GM23338 (cell line): ENCODE measurements around the gene FRYL.

ENCODE experiments used
- CTCF ChIP-seq, 2 experiments: fragments of 200-600 bp in 1 of 2; sonication (generic) in 1 of 2; conservative IDR thresholded peaks; 2 replicates each; pipeline versions ENCODE4 v1.5.1 to v1.6.1; 2016 to 2017; ENCODE audit warnings: antibody characterized with exemption in 2 of 2, low read depth in 2 of 2, mild to moderate bottlenecking in 2 of 2, moderate library complexity in 1 of 2
- EZH2 ChIP-seq: fragments of 200-600 bp; sonication (generic); IDR thresholded peaks from one replicate; pipeline ENCODE4 v1.8.0; 2017; ENCODE audit warnings: antibody characterized with exemption, mild to moderate bottlenecking, low read depth; ENCODE audit not compliant: unreplicated experiment
- POLR2AphosphoS5 ChIP-seq: IDR thresholded peaks from 2 replicates; pipeline ENCODE4 v1.6.1; 2016; ENCODE audit warnings: antibody characterized with exemption, low read depth
- TF ChIP-seq, protein P1 (sequence below): IDR thresholded peaks from one replicate; pipeline ENCODE4 v1.6.1; 2018; ENCODE audit warnings: antibody characterized with exemption; ENCODE audit not compliant: unreplicated experiment
- TF ChIP-seq, protein P2 (sequence below): IDR thresholded peaks from 2 replicates; pipeline ENCODE4 v1.6.1; 2016; ENCODE audit warnings: antibody characterized with exemption

GRCh38 chr4:48542888-48543287 lies 237.2 kb downstream of the FRYL start:
- no peak for TF ChIP-seq CTCF (conservative IDR thresholded peaks at IDR 0.05; ENCODE audit: low read depth in 2 of 2)
- no peak for TF ChIP-seq POLR2AphosphoS5
- TF ChIP-seq, protein P1, sequence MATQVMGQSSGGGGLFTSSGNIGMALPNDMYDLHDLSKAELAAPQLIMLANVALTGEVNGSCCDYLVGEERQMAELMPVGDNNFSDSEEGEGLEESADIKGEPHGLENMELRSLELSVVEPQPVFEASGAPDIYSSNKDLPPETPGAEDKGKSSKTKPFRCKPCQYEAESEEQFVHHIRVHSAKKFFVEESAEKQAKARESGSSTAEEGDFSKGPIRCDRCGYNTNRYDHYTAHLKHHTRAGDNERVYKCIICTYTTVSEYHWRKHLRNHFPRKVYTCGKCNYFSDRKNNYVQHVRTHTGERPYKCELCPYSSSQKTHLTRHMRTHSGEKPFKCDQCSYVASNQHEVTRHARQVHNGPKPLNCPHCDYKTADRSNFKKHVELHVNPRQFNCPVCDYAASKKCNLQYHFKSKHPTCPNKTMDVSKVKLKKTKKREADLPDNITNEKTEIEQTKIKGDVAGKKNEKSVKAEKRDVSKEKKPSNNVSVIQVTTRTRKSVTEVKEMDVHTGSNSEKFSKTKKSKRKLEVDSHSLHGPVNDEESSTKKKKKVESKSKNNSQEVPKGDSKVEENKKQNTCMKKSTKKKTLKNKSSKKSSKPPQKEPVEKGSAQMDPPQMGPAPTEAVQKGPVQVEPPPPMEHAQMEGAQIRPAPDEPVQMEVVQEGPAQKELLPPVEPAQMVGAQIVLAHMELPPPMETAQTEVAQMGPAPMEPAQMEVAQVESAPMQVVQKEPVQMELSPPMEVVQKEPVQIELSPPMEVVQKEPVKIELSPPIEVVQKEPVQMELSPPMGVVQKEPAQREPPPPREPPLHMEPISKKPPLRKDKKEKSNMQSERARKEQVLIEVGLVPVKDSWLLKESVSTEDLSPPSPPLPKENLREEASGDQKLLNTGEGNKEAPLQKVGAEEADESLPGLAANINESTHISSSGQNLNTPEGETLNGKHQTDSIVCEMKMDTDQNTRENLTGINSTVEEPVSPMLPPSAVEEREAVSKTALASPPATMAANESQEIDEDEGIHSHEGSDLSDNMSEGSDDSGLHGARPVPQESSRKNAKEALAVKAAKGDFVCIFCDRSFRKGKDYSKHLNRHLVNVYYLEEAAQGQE, result no peak
- no peak for TF ChIP-seq EZH2
- TF ChIP-seq, protein P2, sequence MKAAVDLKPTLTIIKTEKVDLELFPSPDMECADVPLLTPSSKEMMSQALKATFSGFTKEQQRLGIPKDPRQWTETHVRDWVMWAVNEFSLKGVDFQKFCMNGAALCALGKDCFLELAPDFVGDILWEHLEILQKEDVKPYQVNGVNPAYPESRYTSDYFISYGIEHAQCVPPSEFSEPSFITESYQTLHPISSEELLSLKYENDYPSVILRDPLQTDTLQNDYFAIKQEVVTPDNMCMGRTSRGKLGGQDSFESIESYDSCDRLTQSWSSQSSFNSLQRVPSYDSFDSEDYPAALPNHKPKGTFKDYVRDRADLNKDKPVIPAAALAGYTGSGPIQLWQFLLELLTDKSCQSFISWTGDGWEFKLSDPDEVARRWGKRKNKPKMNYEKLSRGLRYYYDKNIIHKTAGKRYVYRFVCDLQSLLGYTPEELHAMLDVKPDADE, result no peak
